ENCODE results near the gene RPL6. TPM values are rescaled to one million over a fixed set of nuclear protein-coding genes. Genes with fewer than 3 reads are reported as not detected.

Gene RPL6
- polyA plus RNA-seq, 1 donor from 2014 or later = 1,647 TPM

DNA sequence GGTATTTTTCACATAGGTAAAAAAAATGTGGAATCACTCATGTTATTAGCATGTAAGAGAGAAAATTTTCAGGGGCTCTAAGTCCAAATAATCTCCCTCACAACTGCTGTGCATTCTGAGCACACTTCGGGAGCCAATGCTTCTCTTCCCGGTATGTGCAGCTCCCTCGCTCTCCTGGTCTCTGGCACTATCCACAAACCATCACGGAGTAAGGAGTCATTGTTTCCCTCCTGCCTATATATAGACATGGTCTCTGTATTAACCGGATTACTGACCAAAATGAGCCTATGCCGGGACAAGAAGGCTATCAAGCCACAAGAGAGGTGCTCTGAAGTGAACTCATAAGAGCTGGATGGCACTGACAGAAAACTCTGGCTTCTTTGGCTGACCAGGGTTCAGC, 40.5 kb downstream of the RPL6 start:
- no peaks in the 10 kb centered on the region for H4K20me1 ChIP-seq (ENCODE audit: insufficient read depth)
- H2AFZ ChIP-seq (ENCODE audit: low read depth, low read length) = no peak overlapping the region
- no peaks in the 10 kb centered on the region for H3K27me3 ChIP-seq (ENCODE audit: insufficient read depth, low read depth, low read length)
- no peaks in the 10 kb centered on the region for H3F3A ChIP-seq (ENCODE audit: insufficient read depth, low read length, poor library complexity, severe bottlenecking)
- H3K4me3 ChIP-seq (ENCODE audit: low read length) = no peak overlapping the region
- H3K9me2 ChIP-seq (ENCODE audit: insufficient read depth, low read length) = no peaks in the 10 kb centered on the region
- H3K36me3 ChIP-seq (ENCODE audit: insufficient read depth, low read length) = no peaks in the 10 kb centered on the region
- H3K79me2 ChIP-seq (replicated peaks; ENCODE audit: insufficient read depth, low read length) = peaks cover 79% of the 10 kb centered on the region
- no peak overlapping the region for H3K27ac ChIP-seq (ENCODE audit: low read length)
- TF ChIP-seq MXI1 (conservative IDR thresholded peaks at IDR 0.05; ENCODE audit: poor library complexity, severe bottlenecking) (no peak), EP300 (conservative IDR thresholded peaks at IDR 0.05; ENCODE audit: poor library complexity, severe bottlenecking) (no peak), REST (IDR thresholded peaks at IDR 0.05; ENCODE audit: borderline replicate concordance) (no peak), POLR2AphosphoS5 (IDR thresholded peaks at IDR 0.05) (no peak), RAD21 (conservative IDR thresholded peaks at IDR 0.05) (no peak), SMC3 (conservative IDR thresholded peaks at IDR 0.05; ENCODE audit: poor library complexity) (no peak), TAF1 (IDR thresholded peaks at IDR 0.05; ENCODE audit: low read depth) (no peak), EZH2 (IDR thresholded peaks at IDR 0.05; ENCODE audit: borderline replicate concordance, insufficient read depth, low read length, poor library complexity, severe bottlenecking) (no peak)
- TF ChIP-seq, protein P1, sequence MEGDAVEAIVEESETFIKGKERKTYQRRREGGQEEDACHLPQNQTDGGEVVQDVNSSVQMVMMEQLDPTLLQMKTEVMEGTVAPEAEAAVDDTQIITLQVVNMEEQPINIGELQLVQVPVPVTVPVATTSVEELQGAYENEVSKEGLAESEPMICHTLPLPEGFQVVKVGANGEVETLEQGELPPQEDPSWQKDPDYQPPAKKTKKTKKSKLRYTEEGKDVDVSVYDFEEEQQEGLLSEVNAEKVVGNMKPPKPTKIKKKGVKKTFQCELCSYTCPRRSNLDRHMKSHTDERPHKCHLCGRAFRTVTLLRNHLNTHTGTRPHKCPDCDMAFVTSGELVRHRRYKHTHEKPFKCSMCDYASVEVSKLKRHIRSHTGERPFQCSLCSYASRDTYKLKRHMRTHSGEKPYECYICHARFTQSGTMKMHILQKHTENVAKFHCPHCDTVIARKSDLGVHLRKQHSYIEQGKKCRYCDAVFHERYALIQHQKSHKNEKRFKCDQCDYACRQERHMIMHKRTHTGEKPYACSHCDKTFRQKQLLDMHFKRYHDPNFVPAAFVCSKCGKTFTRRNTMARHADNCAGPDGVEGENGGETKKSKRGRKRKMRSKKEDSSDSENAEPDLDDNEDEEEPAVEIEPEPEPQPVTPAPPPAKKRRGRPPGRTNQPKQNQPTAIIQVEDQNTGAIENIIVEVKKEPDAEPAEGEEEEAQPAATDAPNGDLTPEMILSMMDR (IDR thresholded peaks at IDR 0.05; ENCODE audit: poor library complexity, severe bottlenecking) = no peak
- no peaks in the 10 kb centered on the region for H3K9me3 ChIP-seq (ENCODE audit: low read length)
- no peak overlapping the region for H3K4me2 ChIP-seq (ENCODE audit: low read length)
- H3K9ac ChIP-seq (ENCODE audit: low read length) = no peak overlapping the region

DNA sequence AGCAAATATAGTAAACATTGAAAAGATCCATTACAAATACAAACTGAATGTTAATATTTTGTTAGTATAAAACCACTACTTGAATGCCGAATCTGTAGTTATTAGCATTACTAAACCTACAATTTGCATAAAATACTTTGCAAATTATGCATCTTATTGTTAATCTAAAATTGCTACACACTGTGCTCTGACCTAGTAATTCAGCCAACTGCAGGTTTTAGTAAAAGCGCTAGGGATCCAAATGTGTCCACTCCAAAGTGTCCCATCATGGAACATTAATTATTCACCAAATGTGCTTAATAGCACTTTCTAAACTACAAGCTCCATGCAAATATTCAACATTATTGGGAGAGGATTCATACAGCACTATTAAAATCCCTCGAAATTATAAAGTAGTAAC, 41.4 kb downstream of the RPL6 start:
- Histone ChIP-seq H3K4me2 (ENCODE audit: low read length) (peak overlapping the region; percentile 14), H4K20me1 (ENCODE audit: insufficient read depth) (no peaks in the 10 kb centered on the region), H3K27me3 (ENCODE audit: insufficient read depth, low read depth, low read length) (no peaks in the 10 kb centered on the region), H3K36me3 (ENCODE audit: insufficient read depth, low read length) (no peaks in the 10 kb centered on the region), H3K9me2 (ENCODE audit: insufficient read depth, low read length) (no peaks in the 10 kb centered on the region), H2AFZ (ENCODE audit: low read depth, low read length) (no peak overlapping the region), H3K27ac (ENCODE audit: low read length) (no peak overlapping the region), H3K9me3 (ENCODE audit: low read length) (no peaks in the 10 kb centered on the region), H3K9ac (ENCODE audit: low read length) (no peak overlapping the region), H3F3A (ENCODE audit: insufficient read depth, low read length, poor library complexity, severe bottlenecking) (no peaks in the 10 kb centered on the region), H3K4me3 (ENCODE audit: low read length) (no peak overlapping the region), H3K79me2 (replicated peaks; ENCODE audit: insufficient read depth, low read length) (peaks cover 80% of the 10 kb centered on the region)
- TF ChIP-seq MXI1 (conservative IDR thresholded peaks at IDR 0.05; ENCODE audit: poor library complexity, severe bottlenecking) (no peak), TAF1 (IDR thresholded peaks at IDR 0.05; ENCODE audit: low read depth) (no peak), RAD21 (conservative IDR thresholded peaks at IDR 0.05) (no peak), EZH2 (IDR thresholded peaks at IDR 0.05; ENCODE audit: borderline replicate concordance, insufficient read depth, low read length, poor library complexity, severe bottlenecking) (no peak), REST (IDR thresholded peaks at IDR 0.05; ENCODE audit: borderline replicate concordance) (no peak), EP300 (conservative IDR thresholded peaks at IDR 0.05; ENCODE audit: poor library complexity, severe bottlenecking) (no peak), SMC3 (conservative IDR thresholded peaks at IDR 0.05; ENCODE audit: poor library complexity) (no peak), POLR2AphosphoS5 (IDR thresholded peaks at IDR 0.05) (no peak)
- TF ChIP-seq, protein P1 (IDR thresholded peaks at IDR 0.05; ENCODE audit: poor library complexity, severe bottlenecking) = no peak

All from neural cell (in vitro differentiated cells).